SK-N-SH treated with all-trans-retinoic acid at 6 μM for 48 hours (cell line): ENCODE results near the gene NME3.

Experiments
- PPARA ChIP-seq: fragments of 250-450 bp; sonication (Bioruptor Pico); IDR thresholded peaks from 2 replicates; pipeline ENCODE4 v1.5.0; 2020; ENCODE audit warnings: mild to moderate bottlenecking, borderline replicate concordance
- RARB ChIP-seq: fragments of 250-450 bp; sonication (Bioruptor Pico); IDR thresholded peaks from 2 replicates; pipeline ENCODE4 v1.8.0; 2021; ENCODE audit warnings: mild to moderate bottlenecking, moderate library complexity
- ZFP3 ChIP-seq: fragments of 250-450 bp; sonication (Bioruptor Pico); IDR thresholded peaks from 2 replicates; pipeline ENCODE4 v1.5.0; 2020; ENCODE audit warnings: mild to moderate bottlenecking, moderate library complexity
- ZNF8 ChIP-seq: fragments of 450-650 bp; formaldehyde crosslinking; IDR thresholded peaks from 2 replicates; pipeline ENCODE4 v1.5.0; 2020; ENCODE audit warnings: mild to moderate bottlenecking, moderate library complexity
- TF ChIP-seq, protein P1 (sequence below): fragments of 250-450 bp; sonication (Bioruptor Pico); IDR thresholded peaks from 2 replicates; pipeline ENCODE4 v1.8.0; 2020; ENCODE audit warnings: mild to moderate bottlenecking, moderate library complexity, borderline replicate concordance
- TF ChIP-seq, protein P2 (sequence below): fragments of 250-450 bp; sonication (Bioruptor Pico); IDR thresholded peaks from 2 replicates; pipeline ENCODE4 v1.5.1; 2020; ENCODE audit warnings: low read depth, mild to moderate bottlenecking, moderate library complexity

DNA sequence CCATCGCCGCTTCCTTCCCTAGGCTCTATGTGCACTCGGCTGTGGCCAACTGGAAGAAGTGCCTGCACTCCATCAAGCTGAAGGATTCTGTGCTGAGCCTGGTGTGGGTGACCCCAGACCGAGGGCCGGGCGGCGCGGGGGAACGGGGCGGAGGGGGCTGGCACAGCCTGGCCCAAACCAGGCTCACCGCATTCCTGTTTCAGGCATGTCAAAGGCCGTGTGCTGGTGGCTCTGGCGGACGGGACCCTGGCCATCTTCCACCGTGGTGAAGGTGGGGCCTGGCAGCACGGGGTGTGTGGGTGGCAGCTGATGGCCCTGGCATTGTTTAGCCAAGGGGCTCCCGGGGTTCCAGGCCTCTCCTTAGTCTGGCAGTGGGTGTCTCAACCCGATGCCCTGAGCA lies 4.6 kb downstream of the NME3 start:
- TF ChIP-seq ZNF8 (no peak), PPARA (CRISPR knock-in tag) (no peak), ZFP3 (CRISPR knock-in tag) (no peak), RARB (CRISPR knock-in tag) (no peak)
- TF ChIP-seq, protein P1, sequence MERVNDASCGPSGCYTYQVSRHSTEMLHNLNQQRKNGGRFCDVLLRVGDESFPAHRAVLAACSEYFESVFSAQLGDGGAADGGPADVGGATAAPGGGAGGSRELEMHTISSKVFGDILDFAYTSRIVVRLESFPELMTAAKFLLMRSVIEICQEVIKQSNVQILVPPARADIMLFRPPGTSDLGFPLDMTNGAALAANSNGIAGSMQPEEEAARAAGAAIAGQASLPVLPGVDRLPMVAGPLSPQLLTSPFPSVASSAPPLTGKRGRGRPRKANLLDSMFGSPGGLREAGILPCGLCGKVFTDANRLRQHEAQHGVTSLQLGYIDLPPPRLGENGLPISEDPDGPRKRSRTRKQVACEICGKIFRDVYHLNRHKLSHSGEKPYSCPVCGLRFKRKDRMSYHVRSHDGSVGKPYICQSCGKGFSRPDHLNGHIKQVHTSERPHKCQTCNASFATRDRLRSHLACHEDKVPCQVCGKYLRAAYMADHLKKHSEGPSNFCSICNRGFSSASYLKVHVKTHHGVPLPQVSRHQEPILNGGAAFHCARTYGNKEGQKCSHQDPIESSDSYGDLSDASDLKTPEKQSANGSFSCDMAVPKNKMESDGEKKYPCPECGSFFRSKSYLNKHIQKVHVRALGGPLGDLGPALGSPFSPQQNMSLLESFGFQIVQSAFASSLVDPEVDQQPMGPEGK = no peak
- TF ChIP-seq, protein P2, sequence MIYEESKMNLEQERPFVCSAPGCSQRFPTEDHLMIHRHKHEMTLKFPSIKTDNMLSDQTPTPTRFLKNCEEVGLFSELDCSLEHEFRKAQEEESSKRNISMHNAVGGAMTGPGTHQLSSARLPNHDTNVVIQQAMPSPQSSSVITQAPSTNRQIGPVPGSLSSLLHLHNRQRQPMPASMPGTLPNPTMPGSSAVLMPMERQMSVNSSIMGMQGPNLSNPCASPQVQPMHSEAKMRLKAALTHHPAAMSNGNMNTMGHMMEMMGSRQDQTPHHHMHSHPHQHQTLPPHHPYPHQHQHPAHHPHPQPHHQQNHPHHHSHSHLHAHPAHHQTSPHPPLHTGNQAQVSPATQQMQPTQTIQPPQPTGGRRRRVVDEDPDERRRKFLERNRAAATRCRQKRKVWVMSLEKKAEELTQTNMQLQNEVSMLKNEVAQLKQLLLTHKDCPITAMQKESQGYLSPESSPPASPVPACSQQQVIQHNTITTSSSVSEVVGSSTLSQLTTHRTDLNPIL (CRISPR knock-in tag) = no peak
